Stimulated activated CD8-positive, alpha-beta memory T cell treated with anti-CD3 and anti-CD28 coated beads, Interleukin-2, amount 100 ng/mL, for 1 hour (primary cell): ENCODE results near the gene HAPLN2.
A peak's percentile ranks its signal among the peaks of the same experiment; 100 is the strongest.

Experiments
- DNase-seq, 2 donors: peaks; one replicate each; pipeline ENCODE4 v3.0.0-alpha.2; 2020; ENCODE audit warnings: low read depth in 2 of 2

HAPLN2 gene

GRCh38 chr1:156645056-156645455 is 25.8 kb downstream of the HAPLN2 start:
- no peak for DNase-seq

GRCh38 chr1:156645666-156646065 is 26.5 kb downstream of the HAPLN2 start:
- DNase-seq: no peak

GRCh38 chr1:156646738-156647211 is 27.6 kb downstream of the HAPLN2 start:
- DNase-seq: no peak

GRCh38 chr1:156647351-156647750 is 28.1 kb downstream of the HAPLN2 start:
- no peak for DNase-seq

- DNase-seq: no peak
Observed at GRCh38 chr1:156648496-156648895, 29.3 kb downstream of the HAPLN2 start.

GRCh38 chr1:156648951-156649350 is 29.7 kb downstream of the HAPLN2 start:
- no peak for DNase-seq

- DNase-seq: no peak
Observed at GRCh38 chr1:156652131-156652991, 33.1 kb downstream of the HAPLN2 start.

GRCh38 chr1:156652992-156653355 is 33.8 kb downstream of the HAPLN2 start:
- DNase-seq: no peak

GRCh38 chr1:156654700-156655099 is 35.5 kb downstream of the HAPLN2 start:
- no peak for DNase-seq

- no peak for DNase-seq
Observed at GRCh38 chr1:156655151-156655903, 36.1 kb downstream of the HAPLN2 start.

GRCh38 chr1:156655904-156656516 is 36.8 kb downstream of the HAPLN2 start:
- DNase-seq: no peak

GRCh38 chr1:156656806-156657740 is 37.9 kb downstream of the HAPLN2 start:
- DNase-seq: peak; percentile 53 to 55

GRCh38 chr1:156657741-156658319 is 38.6 kb downstream of the HAPLN2 start:
- DNase-seq: no peak

GRCh38 chr1:156658496-156658895 is 39.3 kb downstream of the HAPLN2 start:
- no peak for DNase-seq

- no peak for DNase-seq
Observed at GRCh38 chr1:156658945-156659574, 39.8 kb downstream of the HAPLN2 start.

- DNase-seq: no peak
Observed at GRCh38 chr1:156659661-156659987, 40.4 kb downstream of the HAPLN2 start.

GRCh38 chr1:156659988-156660751 is 41.0 kb downstream of the HAPLN2 start:
- DNase-seq: peak; percentile 73 to 81

- no peak for DNase-seq
Observed at GRCh38 chr1:156660752-156661112, 41.5 kb downstream of the HAPLN2 start.

GRCh38 chr1:156662005-156662799 is 43.0 kb downstream of the HAPLN2 start:
- DNase-seq: no peak
